CD4-positive, alpha-beta T cell treated with Interleukin-4 for 4 hours (primary cell): Measurements from ENCODE around the gene SDC3.
A peak's percentile ranks its signal among the peaks of the same experiment; 100 is the strongest.

Experiments
- DNase-seq: peaks from one replicate; pipeline ENCODE4 v3.0.0-alpha.2; 2020

Gene SDC3

DNA sequence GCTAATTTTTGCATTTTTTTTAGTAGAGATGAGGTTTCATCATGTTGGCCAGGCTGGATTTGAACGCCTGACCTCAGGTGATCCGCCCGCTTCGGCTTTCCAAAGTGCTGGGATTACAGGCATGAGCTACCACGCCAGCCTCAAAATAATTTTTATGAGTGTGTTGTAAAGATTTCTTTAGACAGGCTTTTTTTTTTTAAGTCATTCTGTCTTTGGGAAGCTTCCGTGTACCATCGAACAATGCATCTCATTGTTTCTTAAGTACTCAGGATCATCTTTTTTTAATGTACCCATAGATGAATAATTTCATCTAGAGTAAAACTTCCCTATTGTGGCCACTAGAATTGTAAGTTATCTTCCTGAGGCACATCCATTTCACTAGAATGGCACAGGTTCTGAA is 19.6 kb upstream of the SDC3 start:
- no peak for DNase-seq

DNA sequence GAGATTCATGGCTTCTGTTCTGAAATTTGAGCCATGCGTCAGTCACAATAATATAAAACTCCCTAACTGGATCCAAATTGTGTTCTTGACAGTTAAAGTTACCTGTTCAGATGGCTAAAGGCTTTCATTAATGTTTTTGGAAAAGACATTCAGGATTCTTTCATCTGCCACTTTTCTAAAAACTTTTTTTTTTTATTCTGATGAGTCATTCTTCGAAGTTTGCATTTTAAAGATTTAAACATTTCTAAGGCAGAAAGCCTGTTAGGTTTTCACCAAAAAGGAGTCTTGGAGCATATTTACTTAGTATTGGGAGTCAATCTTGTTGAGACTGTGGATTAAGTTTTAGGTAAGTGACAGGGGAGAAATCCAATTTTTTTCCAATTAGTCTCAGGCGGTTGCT is 18.9 kb upstream of the SDC3 start:
- no peak for DNase-seq

DNA sequence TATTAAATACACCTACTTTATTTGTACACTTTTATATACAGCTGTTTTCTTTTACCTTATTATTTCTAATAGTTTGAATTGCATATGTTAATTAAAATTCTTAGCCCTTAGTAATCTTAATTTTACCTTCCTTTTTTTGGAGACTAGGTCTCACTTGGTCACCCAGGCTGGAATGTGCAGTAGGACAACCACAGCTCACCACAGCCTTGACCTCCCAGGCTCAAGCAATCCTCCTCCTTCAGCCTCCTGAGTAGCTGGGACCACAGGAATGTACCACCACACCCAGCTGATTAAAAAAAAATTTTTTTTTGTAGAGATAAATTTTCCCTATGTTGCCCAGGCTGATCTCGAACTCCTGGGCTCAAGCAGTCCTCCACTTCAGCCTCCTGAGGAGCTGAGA is 15.0 kb upstream of the SDC3 start:
- no peak for DNase-seq

DNA sequence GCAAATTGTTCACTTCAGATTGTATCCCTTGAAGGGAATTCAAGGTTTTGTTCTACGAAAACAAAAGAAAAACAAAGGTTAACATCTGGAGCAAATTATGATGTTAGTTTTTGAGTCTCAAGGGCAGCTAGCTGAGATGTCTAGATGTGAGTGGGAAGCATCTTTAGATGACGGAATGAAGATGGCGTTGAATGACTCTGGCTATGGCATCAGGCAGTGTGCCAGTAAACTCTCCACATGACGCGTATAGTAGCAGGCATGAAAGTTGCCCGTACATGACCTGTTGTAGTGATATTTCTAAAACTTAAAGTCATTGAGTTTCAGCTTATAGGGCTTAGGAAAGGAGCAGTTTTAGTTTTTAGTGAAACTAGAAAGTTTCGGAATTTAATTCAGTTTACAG is 12.3 kb upstream of the SDC3 start:
- DNase-seq: no peak

DNA sequence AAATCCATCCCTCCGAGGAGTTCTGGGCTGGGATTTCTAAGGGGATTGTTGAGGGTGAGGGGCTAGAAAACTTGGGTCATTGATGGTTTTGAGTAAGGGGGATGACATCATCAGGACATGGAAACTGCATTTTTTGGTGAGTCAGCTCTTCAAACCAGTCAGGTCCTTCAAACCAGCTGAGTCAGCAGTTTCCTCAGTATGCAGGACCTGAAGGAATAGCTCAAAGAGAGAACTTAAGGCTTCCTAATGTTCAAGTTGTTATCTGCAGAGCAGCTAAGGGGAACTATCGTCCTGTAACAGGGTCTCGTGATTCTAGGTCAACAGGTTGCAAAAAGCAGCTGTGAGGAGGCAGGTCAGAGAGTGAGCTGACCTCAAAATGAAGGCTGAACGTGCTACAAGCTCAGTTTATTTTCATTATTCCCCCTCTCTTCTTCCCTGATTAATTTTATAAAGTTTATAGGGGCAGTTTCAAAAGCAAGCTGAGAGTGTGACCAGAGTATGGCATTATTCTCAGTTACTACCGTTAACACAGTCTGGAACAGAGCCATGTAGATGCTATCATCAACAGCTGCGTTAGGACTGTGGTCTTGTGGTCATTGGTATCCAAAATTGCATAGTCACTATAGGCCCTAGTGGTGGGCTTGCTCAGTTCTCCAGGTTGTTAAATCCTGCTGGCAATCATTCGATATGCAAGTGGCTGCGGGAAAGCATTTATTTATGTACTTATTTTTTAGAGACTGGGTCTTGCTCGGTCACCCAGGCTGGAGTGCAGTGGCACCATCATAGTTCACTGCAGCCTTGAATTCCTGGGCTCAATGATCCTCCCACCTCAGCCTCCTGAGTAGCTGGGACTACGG is 10.7 kb upstream of the SDC3 start:
- DNase-seq: peak; percentile 10

DNA sequence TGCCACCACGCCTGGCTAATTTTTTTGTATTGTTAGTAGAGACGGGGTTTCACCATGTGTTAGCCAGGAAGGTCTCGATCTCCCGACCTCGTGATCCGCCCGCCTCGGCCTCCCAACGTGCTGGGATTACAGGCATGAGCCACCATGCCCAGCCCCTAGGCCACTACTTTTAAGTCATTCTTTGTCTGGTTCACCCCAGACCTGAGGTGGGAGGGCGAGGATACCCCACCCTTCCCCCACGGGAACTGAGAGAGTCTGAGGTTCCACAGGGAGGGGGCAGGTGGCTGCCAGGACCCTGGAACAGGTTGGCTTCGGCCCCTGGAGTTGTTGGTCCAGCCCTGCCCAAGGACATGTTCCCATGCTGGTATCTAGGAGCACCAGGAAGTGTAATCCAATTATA is 7.7 kb upstream of the SDC3 start:
- DNase-seq: no peak

DNA sequence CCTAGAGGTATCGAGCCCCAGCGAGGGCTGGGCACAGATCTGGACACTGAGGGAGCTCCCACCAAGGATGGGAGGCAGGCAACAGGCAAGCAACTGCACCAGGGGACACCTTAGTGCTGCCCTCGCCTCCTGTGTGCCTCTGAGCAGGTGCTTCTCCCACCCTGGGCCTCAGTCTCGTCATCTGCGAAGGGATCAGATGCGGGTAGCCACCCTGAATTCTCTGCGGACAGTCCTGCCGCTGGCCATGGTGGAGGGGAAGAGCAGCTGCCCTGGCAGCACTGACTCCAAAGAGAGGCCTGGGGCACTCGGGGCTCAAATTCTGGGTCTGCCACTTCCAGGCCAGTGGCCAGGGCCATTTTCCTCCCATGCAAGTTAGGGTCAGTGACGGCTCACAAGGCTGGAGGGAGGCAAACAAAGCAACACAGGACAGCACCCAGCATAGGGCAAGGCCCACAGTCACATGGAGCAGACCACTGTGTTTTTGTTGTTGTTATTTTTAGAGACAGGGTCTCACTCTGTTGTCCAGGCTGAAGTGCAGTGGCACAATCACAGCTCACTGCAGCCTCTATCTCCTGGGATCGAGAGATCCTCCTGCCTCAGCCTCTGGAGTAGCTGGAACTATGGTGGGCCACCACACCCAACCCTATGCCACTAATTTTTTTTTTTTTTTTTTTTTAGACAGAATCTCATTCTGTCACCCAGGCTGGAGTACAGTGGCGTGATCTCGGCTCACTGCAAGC is 7.1 kb upstream of the SDC3 start:
- no peak for DNase-seq

DNA sequence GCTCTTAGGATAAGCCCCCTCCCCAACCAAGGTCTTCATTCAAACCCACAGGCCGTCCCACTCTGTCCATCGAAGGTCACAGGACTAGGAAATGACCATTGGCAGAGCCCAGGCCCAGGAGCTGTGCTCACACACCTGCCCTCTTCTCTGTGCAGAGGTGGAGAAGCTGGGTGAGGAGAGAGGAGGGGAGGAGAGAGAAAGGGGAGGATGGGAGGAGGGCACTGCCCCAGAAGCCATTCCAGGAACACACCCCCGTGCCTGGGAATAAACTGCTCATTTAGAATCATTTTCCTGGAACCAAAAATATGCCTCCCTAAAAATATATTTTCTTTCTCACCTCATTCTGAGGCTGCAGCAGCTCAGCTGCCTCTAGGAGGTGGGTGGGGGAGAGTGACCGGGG is 6.4 kb upstream of the SDC3 start:
- DNase-seq: no peak

DNA sequence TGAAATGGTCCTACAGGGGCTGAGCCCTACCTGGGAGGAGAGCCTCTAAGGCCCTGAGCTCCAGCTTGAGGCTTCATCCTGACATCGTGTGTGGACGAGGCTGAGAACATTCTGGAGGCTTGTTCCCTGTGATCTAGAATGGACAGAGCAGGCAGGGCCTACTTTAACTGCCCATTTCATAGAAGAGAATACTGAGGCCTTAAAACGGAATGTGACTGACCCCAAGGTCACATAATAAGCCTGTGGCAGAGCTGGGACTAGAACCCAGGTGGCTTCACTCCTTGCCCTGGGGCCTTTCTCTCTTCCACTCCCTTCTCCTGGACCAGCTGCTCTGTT is 6.0 kb upstream of the SDC3 start:
- DNase-seq: no peak

DNA sequence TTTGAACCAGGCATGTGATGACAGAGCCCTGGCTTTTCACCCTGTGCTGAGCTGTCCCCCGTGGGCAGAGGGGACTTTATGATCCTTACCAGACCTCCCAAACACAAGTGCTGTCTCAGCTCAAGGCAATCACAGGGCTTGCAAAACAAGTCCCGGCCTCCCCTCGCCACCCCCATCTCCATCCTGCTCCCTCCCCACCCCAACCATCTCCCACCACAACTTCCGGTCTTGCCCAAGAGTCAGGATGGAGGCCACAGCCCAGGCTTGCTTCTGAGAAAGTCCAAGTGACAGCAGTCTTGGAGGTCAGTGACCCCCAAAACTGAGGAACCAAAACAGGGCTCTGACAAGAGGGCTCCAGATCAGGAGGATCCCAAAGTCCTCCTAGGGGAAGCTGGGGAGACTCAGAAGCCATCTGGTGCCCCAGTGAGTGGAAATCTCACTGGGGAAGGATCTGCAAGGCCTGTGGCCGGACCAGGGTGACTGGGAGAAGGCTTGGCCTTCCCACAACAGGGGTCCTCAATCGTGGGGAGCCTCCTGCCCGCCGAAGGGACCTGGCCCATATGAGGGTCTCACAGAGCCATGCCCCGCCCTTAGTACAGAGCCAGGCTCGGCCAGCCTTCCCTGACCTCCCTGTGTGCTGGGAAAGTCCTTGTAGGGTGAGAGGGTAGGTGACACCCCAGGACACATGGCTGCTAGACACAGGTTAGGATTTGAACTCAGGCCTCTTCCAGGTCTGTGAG is 4.5 kb upstream of the SDC3 start:
- DNase-seq: no peak

DNA sequence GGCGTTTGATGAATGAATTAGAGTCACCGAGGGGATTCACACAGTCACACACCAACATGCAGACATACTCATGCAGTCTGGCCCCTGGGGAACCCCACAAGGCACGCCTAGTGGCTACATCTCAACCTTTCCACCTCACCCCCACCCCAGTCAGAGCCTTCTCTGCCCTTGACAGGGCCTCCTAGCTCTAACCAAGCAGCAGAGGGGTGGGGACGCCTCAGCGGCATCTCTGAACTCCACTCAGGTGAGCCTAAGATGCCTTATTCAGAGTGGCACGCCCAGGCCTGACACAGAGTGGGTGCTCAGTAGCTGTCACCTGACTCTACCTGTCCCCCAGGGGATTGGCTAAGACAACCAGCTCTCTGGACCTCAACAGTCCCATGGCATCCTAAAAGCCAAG is 3.7 kb upstream of the SDC3 start:
- DNase-seq: no peak

DNA sequence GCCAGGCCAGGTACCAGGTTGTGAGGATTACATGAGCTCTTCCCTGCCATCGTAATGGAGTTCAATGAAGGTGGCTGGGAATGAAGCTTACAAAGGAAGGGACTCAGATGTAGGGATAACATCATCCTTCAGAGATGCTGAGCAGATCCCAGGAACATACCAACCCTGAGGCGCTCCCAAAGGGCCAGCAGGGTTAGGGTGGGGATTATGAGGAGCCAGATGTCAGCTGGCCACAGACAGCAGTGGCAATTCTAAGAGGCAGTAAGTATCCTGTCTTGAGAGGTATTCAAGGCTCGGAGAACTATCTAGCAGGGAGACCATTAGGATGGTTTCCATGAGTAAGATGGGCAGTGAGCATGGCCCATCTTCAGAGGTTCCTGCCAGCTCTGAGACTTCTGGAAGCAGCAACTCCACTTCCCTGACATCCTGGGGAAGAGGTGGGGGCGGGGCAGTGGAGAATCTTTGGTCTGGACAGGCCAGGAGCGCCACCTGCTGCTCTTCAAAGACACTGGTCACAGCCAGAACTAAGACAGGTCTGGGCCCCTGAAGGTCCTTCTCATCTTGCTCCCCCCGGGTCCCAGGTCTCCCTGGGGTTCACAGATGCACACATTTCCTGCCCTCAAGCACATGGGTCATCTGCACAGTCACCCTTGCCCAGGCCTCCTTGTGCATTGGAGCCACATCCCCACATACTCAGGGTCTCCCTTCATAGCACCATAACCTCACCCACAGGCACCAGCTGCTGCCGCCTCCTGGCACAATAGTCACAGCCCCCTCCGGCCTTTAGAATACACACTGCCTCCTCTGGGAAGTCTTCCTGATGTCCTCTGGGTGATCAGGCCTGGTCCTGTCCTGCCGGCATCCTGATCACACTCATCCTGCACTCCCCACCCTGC is 2.7 kb upstream of the SDC3 start:
- peak; percentile 24 for DNase-seq

DNA sequence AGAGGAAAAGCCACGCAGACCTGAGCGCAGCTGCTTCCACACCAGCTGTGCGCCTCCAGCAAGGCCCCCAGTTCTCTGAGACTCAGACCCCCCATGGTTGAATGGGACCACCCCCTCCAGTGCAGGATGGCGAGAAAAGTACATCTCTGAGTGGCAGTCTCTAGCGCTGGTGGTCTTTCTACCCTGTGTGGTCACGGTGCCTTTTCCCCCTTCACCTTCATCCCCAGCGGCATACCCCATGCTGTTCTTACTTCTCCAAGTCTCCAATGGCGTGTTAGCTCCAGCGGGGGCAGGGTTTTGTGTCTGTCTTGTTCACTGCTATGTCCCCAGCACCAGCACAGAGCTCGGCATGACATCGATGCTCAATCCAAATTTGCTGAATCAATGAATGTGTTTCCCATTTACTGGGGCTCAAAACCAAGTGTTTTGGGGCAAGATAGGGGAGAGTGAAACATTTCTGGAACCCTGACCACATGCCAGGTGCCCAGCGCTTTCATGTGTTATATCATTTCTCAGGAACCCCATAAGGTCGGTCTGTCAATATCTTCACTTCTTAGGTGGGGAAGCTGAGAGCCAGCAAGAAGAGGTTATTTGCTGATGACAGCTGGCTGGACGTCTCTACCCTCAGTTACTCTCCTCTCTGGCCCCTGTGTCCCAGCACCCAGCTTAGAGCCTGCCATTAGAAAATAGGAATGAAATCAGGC is 959 bp upstream of the SDC3 start:
- DNase-seq: no peak

DNA sequence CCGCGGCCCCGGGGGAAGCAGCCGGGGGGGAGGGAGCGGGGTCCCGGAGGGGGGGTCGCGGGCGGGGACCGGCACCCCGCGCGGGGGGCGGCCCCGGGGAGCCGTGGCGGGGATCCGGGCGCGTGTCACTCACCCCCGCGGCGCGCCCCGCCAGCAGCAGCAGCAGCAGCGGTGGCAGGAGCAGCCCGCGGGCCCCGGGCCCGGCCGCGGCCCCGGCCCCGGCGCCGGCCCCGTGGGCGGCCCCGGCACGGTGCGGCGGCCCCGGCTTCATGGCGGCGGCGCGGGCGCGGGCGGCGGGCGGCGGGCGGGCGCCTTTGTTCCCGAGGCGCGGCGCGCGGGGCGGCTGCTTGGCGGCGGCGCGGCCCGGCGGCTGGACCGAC is 252 bp downstream of the SDC3 start:
- DNase-seq: no peak

DNA sequence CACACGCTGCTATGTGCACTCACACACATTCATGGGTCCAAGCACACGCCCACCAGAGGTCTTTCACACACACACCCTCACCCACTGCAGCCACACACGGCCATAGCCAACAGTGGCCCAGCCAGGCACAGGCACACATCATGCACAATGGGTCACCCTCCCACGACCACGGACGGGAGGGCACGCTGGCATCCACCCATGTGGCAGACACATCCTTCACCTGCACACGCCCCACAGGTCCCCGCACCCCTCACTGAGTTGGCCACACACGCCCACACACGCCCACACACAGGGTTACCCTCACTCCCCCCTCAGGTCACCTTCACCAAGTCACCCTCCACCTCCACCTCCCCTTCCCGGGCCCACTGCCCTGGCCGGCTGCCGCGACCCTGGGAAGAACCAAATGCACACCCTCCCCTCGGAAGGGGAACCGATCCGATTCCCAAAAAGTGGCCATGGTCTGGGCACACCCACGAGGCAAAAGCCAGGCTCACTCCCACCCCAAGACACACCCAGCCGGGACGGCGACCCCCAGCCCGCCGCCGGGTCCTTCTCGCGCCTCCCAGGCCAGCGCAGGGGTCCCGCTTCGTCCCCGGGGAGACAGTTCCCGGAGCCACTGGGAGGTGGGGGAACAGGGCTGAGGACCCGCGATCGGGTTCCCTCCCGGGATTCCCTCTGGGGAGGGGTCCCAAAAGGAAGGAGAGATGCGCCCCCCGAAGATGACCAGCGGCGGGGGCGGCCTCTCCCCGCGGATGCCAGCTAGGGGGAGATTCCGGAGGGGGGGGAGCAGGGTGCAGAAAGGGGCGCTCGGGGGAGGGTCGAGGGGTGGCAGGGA is 860 bp downstream of the SDC3 start:
- no peak for DNase-seq

DNA sequence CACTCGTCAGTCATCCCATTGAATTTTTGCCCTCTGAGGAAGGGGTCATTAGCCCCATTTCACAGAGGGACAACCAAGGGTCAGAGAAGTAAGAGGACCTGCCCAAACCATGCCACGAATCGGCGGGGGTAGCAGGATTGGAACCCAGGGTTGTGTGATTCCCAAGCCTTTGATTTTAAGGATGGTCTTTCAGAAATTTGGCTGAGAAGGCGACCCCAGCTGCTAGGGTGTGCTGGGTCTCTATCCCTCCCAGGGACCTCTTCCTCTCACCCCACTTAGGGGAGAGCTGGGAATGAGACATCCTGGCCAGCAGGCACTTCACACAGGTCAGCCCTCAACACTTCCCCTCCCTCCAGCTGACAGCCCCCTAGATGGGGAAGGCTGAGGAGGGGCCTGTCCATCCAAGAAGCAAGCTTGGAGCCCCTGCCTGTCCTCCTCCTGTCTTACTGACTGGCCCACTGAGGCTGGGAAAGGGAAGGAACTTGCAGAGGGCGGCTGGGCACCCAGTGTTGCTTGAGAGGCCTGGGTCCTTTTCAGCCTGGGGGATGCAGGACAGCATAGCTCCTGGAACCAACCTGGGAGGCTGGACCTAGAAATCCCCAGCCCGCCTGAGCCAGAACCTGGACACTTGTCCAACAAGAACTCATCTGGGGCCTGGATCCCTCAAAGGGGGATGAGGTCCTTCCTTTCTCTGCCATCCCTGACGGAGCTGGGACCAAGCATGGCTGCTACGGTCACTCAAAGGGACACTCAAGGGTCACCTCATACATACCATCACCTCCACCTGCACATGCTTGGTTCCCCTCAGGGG is 1.7 kb downstream of the SDC3 start:
- DNase-seq: no peak

DNA sequence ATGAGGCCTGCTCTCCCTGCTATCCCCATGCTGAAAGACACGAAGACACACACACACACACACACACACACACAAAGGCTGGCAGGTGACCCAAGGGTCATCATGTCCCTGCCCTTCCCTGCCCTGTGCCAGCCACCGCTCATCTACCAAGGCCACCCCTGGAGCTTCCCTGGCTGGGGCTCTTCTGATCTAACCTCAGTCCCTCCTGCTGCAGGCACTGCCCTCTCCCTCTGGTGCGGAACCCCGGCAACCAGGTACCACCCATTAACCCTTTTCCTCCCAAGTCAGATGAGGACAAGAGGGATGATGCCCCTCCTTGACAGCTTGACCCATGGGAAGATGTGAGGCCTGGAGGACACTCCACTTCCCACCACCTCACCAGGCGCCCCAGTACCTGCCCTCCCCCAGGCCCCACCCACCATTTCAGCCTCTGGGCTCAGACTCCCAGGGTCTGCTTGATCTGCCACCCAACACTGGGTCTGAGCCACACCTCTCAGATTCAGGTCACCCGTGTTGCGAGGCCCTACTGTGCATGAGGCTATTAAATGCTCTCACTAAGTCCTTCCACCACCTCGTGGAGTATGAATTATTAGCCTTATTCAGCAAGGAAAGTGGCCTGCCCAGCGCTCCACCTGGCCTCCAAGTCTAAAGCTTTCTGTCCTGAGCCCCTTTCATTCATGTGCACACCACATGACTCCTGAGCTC is 2.5 kb downstream of the SDC3 start:
- no peak for DNase-seq

DNA sequence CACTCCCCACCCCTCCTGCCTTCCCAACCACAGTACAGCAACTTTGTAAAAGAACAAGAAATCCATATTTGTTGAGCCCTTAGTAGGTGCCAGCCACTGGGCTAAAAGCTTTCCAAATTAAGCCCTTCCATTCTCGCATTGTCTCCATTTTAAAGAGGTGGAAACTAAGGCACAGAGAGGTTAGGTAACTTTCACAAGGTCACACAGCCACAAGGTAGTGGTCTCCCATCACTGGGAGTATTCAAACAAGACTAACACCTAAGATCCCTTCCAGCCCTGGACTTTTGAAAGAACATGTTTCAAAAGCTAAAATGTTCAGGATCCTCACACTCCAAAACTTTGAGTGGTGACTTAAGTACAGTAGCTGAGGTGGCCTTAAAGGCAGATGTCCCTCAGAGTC is 3.2 kb downstream of the SDC3 start:
- DNase-seq: no peak

DNA sequence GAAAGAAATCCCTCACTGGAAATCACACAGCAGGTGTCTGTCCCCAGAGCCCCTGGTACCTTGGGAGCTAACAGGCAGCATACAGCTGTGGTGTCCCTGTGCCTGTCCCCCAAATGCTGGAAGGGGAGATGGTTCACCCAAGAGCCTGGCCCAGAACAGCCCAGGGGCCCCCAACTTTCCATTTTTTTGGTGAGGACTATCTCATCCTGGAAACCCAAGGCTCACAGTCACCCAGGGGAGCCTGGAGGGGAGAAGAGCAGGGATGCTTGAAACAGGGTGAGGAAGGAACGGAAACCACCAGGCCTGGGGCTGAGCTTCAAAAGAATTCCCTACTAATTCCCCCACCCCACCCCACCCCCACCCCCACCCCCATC is 3.6 kb downstream of the SDC3 start:
- DNase-seq: no peak
